ENCODE measurements around the gene WNT11. TPM values are rescaled to one million over a fixed set of nuclear protein-coding genes. Genes with fewer than 3 reads are reported as not detected.

Gene WNT11
- total RNA-seq, 1 experiment from 2014 or later = not detected

DNA sequence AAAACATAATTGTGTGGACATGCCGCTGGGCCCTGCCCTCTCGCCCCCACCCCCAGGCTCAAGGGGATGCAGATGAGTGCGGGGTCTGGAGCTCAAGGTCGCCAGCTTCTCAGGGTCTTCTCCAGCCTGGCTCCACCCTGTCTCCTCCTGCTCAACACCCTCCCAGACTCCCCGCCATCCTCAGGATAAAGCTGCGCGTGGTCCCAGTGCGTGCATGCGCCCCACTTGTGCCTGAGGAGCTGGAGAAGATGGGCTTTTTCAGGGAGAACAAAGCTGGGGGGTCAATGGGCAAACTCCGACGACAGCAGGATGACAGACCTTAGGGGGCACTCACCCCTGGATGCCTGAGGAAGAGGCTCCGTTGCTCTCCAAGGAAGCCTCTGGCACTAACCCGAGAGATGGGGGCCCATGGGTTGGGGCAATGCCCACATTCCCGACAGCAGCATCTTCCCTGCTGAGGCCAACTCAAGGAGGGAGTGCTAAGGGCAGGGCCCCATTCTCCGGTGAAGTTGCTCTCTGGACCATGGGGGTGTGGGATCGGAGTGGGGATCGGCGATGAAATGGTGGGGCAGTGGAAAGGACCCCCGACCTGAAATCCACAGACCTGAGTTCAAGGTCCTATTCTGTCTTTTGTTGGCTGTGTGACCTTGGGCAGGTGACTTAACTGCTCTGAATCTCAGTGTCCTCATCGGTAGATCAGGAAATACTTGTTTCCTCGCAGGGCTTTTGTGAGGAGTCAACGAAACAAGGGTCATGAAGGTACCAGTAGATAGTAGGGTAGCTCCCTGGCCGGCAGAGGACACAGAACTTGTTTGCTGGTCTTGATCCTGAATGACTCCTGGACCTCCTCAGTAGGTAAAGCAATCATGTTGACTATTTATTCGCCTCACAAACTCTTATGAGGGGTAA lies 47.7 kb downstream of the WNT11 start:
- DNase-seq = no peak
- Mint-ChIP-seq H3K4me1 (ENCODE audit: low read depth, unreplicated experiment) (peaks cover 2% of the 10 kb centered on the region), H3K4me3 (ENCODE audit: low read depth, unreplicated experiment) (no peak overlapping the region), H3K36me3 (ENCODE audit: insufficient read depth, unreplicated experiment) (no peaks in the 10 kb centered on the region), H3K9me3 (ENCODE audit: low read depth, unreplicated experiment) (no peaks in the 10 kb centered on the region), H3K27ac (ENCODE audit: unreplicated experiment) (no peak overlapping the region), H3K27me3 (ENCODE audit: unreplicated experiment) (peaks cover 60% of the 10 kb centered on the region)
- intact Hi-C loops (cut with micrococcal nuclease; ENCODE audit: unreplicated experiment) = no loop called here
- no TSS peak for BruUV-seq (replicated peaks)
- CTCF ChIA-PET = interaction anchor here (0.6 kb wide), 1 partner anchor 278 kb away, joined by 11 read pairs; no protein-coding TSS in a partner anchor
- TF ChIP-seq, protein P1, sequence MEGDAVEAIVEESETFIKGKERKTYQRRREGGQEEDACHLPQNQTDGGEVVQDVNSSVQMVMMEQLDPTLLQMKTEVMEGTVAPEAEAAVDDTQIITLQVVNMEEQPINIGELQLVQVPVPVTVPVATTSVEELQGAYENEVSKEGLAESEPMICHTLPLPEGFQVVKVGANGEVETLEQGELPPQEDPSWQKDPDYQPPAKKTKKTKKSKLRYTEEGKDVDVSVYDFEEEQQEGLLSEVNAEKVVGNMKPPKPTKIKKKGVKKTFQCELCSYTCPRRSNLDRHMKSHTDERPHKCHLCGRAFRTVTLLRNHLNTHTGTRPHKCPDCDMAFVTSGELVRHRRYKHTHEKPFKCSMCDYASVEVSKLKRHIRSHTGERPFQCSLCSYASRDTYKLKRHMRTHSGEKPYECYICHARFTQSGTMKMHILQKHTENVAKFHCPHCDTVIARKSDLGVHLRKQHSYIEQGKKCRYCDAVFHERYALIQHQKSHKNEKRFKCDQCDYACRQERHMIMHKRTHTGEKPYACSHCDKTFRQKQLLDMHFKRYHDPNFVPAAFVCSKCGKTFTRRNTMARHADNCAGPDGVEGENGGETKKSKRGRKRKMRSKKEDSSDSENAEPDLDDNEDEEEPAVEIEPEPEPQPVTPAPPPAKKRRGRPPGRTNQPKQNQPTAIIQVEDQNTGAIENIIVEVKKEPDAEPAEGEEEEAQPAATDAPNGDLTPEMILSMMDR (IDR thresholded peaks at IDR 0.05; ENCODE audit: unreplicated experiment) = no peak

DNA sequence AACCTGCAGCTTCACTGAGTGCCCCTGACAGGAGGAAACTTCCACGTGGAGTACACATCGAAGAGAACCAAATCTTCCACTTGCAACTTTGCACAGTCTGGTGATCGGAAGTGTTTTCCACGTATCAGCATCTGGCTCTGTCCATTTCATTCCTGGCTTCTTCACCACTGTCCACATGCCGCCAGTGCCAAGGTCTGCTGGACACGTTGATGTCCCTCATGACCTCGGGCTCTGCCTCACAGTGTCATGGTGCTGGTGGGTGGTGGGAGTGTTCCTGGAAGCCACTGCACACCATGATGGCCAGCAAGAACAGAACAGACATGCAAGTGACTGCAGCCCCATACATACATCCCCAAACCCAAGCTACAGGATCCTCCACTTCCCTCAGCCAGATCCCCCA lies 48.4 kb downstream of the WNT11 start:
- H3K27me3 Mint-ChIP-seq (ENCODE audit: unreplicated experiment) = peaks cover 64% of the 10 kb centered on the region
- no peak for DNase-seq
- TF ChIP-seq, protein P1 (IDR thresholded peaks at IDR 0.05; ENCODE audit: unreplicated experiment) = no peak
- H3K4me1 Mint-ChIP-seq (ENCODE audit: low read depth, unreplicated experiment) = peaks cover 9% of the 10 kb centered on the region
- CTCF ChIA-PET = interaction anchor here (0.6 kb wide), 1 partner anchor 277 kb away, joined by 11 read pairs; no protein-coding TSS in a partner anchor
- intact Hi-C loops (cut with micrococcal nuclease; ENCODE audit: unreplicated experiment) = no loop called here
- no peaks in the 10 kb centered on the region for H3K9me3 Mint-ChIP-seq (ENCODE audit: low read depth, unreplicated experiment)
- no peaks in the 10 kb centered on the region for H3K36me3 Mint-ChIP-seq (ENCODE audit: insufficient read depth, unreplicated experiment)
- H3K4me3 Mint-ChIP-seq (ENCODE audit: low read depth, unreplicated experiment) = no peak overlapping the region
- no peak overlapping the region for H3K27ac Mint-ChIP-seq (ENCODE audit: unreplicated experiment)
- no TSS peak for BruUV-seq (replicated peaks)

DNA sequence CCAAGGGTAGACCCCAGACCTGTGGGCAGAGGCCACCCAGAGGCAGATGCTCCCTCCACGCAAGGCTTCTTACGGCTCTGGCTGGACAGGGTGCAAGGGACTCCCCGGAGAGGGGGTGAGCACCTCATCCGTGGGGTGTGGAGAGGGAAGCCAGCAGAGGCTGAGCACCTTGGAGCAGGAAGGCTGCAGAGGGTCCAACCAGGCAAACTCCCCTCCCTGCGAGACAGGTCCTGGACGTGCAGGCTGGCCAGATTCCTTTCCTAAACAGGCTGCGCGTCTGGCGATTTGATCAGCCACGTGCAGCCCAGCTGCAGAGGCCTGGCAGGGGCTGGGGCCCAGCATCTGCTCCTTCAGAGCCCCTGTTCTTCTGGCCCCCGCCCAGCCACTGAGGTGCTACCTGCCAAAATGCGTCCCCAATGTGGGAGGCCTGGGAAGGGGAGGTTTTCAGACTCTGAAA lies 49.3 kb downstream of the WNT11 start:
- intact Hi-C loops (cut with micrococcal nuclease; ENCODE audit: unreplicated experiment) = no loop called here
- no peak overlapping the region for H3K4me3 Mint-ChIP-seq (ENCODE audit: low read depth, unreplicated experiment)
- DNase-seq = no peak

DNA sequence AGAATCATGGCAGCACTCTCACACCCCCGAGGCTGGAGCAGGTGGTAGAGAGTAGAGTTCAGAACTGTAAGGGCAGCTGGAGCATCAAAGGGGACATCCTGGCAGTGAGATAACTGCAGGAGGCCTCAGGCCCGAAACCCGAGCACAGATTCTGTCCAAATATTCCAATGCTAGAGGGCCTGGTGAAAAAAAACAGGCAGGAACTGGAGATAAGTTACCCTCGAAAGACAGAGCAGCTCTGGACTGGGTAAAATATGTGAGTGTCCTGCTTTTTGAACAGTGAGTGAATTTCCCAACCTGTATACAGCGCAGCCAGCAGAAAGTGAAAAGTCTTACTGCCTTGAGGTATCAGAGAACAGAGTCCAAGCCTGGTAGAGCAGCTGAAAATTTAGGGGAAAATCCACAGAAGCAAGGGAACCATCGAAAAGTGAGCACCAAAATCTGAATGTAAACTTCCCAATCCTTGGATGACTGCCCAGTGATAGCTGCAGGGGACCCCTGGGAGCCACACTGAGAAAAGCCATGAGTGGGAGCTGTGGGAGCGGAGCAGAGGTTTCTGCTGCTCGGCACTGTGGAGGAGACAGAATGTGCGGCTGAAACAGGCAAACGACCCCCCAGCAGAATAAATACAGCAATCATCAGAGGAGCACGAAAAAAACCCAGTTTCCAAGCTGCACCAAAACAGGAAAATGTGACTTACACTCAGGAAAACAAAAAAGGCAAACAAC lies 50.6 kb downstream of the WNT11 start:
- intact Hi-C loops (cut with micrococcal nuclease; ENCODE audit: unreplicated experiment) = no loop called here
- CTCF ChIA-PET = interaction anchor here (0.6 to 0.7 kb wide), 2 partner anchors 262 to 343 kb away, joined by 3 to 4 read pairs; no protein-coding TSS in a partner anchor
- Mint-ChIP-seq H3K9me3 (ENCODE audit: low read depth, unreplicated experiment) (no peaks in the 10 kb centered on the region), H3K27ac (ENCODE audit: unreplicated experiment) (no peak overlapping the region), H3K27me3 (ENCODE audit: unreplicated experiment) (peaks cover 64% of the 10 kb centered on the region), H3K4me3 (ENCODE audit: low read depth, unreplicated experiment) (no peak overlapping the region), H3K36me3 (ENCODE audit: insufficient read depth, unreplicated experiment) (peaks cover 5% of the 10 kb centered on the region), H3K4me1 (ENCODE audit: low read depth, unreplicated experiment) (peaks cover 25% of the 10 kb centered on the region)
- TF ChIP-seq, protein P1 (IDR thresholded peaks at IDR 0.05; ENCODE audit: unreplicated experiment) = no peak
- no TSS peak for BruUV-seq (replicated peaks)
- DNase-seq = no peak

More for the DNA sequence above, 49.3 kb downstream of the WNT11 start:
- peaks cover 64% of the 10 kb centered on the region for H3K27me3 Mint-ChIP-seq (ENCODE audit: unreplicated experiment)
- BruUV-seq (replicated peaks) = no TSS peak
- H3K9me3 Mint-ChIP-seq (ENCODE audit: low read depth, unreplicated experiment) = no peaks in the 10 kb centered on the region
- peaks cover 5% of the 10 kb centered on the region for H3K36me3 Mint-ChIP-seq (ENCODE audit: insufficient read depth, unreplicated experiment)
- no peak overlapping the region for H3K27ac Mint-ChIP-seq (ENCODE audit: unreplicated experiment)
- CTCF ChIA-PET = no interaction called here
- peaks cover 18% of the 10 kb centered on the region for H3K4me1 Mint-ChIP-seq (ENCODE audit: low read depth, unreplicated experiment)
- TF ChIP-seq, protein P1 (IDR thresholded peaks at IDR 0.05; ENCODE audit: unreplicated experiment) = no peak

Measured in Calu3 (cell line).